ENCODE results near the gene KAT6B.
"Not testable (repeated sequence)": the region's sequence is repeated elsewhere in the genome, so short reads cannot be mapped to it uniquely, and the experiment has no call there.

The KAT6B gene

GRCh38 chr10:75049316-75050148 is 223.1 kb downstream of the KAT6B start:
- no peak for DNase-seq

- no peak for DNase-seq
Observed at GRCh38 chr10:75050149-75050919, 223.9 kb downstream of the KAT6B start.

DNA sequence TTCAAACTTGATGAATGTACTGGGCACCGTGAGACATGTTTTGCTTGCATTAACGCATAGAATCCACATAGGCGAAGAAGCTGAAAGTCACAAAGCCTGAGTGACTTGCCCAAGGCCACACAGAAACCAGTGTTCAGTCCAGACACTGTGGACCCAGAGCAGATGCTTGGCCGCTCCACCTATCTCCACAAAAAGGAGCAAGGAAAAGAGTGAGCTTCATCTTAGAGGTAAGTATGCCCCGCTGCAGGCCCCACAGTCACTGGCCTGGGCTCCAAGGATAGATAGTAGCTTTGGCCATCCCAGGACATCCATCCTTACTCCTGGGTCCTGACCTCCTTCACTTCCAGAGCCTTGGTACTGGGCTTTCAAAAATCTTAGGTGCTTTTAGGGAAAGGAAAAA is 224.9 kb downstream of the KAT6B start:
- no peak for DNase-seq

DNA sequence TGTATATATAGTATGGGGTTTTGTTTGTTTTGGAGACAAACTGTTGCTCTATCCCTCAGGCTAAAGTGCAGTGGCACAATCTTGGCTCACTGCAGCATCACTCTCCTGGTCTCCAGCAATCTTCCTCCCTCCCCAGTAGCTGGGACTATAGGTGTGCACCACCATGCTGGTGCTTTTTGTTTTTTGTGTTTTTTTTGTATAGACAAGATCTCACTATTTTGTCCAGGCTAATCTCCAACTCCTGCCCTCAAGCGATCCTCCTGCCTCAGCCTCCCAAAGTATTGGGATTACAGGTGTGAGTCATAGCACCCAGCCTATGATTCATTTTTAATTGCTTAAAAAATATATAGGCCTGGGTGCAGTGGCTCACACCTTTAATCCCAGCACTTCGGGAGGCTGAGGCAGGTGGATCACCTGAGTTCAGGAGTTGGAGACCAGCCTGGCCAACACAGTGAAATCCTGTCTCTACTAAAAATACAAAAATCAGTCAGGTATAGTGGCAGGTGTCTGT is 229.6 kb downstream of the KAT6B start:
- not testable (repeated sequence) for DNase-seq

DNA sequence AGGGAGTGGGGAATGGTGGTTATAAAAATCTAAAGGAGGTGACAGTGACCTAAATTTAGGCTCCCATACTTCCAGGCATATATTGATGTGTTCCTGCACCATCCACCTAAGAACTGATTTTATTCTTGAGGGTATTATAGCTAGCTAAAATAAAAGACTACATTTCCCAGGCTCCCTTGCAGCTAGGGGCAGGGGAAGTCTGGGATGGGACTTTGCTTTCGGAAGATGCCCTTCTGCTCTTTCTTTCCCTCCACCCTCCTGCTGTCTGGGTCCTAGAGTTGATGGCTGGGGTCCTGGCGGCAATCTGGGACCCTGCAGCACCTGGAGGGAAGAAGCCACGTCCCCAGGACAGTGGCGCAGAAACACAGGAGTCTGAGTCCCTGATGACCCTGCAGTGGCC is 231.3 kb downstream of the KAT6B start:
- DNase-seq = no peak

GRCh38 chr10:75058161-75058560 is 231.8 kb downstream of the KAT6B start:
- no peak for DNase-seq

DNA sequence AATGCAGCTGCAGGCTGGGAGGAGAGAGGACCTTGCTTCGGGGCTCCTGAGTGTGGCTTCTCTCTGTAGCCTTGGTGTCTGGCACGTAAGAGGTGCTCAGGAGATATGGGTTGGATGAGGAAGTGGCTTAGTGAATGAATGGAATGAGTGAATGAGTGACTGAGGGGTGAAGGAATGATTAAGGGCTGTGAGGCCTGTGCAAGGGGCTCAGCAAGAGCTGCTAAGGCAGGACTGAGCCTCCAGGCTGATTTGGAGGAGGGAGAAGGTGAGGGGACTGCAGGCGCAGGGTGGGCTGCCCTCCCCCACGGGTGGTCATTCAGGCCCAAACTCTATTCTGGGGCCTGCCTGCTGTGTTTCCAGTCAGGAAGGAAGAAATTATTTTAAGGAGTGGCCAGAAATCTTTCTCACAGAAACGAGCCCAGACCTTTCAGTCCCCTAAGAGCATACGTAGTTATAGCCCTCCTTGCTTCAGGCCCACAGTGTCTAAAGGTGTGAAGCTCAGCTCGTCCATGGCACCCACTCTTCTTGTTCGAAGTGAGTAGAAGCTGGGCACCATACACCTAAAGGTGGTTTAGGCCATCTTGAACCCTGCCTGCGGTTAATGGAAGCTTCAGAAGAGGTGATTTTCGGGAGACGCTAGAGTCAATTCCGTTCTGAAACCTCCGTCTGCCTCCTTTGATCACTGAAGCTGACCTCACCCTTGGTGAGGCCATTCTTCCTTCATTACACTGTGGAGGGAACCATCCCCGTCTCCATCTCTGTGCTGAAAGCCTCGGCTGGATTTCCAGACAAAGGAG is 235.5 kb downstream of the KAT6B start:
- DNase-seq = no peak

DNA sequence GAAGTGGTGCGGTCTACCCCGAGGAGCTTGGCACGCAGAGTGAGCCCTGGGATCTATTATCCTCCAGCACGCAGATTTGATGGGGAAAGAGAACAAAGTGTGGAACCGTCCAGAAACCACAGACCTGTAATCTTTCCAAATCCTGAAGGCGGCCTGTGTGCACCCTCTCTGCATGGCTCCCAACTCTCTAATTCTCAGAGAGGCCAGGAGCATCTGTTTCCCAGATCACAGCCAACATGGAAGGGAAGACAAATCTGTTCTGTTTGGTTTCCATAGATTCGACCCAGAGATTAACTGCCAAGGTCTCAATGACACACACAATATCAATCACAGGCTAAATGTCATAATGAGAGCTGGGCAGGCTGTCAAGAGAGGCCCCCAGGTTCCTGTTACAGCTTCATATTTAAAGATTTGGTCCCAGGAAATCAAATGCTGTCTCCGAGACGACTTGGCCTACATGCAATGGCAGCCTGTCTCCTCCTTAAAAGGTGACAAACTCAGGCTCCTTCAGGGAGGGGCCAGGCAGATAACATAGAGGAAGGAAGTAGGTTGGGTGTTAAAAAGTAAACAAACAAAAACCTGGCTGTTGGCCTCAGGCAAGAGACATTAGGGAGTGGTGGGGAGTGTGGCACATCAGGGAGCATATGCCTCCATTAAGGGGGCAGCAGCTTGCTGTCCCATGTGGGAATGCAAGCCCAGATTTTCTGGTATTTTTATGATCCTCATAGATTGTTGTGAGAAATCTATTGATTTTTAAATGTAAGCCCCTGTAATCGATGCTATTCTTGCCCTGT is 236.3 kb downstream of the KAT6B start:
- DNase-seq = no peak

GRCh38 chr10:75063461-75064230 is 237.2 kb downstream of the KAT6B start:
- DNase-seq = no peak

DNA sequence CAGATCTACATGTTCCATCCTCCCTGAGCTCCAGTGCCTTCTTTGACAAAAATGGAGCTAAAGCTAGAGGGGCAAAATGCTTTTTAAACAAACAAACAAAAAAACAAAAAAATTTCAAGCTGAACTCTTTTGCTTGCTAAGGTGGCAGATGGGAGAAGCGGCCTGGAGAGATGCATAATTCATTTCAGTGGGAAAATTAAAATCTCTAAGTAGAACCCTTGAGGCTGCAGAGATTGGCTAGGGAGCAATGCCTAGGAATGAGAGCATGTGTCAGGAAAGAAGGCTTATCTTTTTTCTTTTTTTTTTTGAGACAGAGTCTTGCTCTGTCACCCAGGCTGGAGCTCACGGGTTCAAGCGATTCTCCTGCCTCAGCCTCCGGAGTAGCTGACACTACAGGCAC is 238.7 kb downstream of the KAT6B start:
- DNase-seq = no peak

GRCh38 chr10:75066271-75066670 is 239.9 kb downstream of the KAT6B start:
- DNase-seq = no peak

GRCh38 chr10:75067272-75067671 is 240.9 kb downstream of the KAT6B start:
- DNase-seq = no peak

- no peak for DNase-seq
Observed at GRCh38 chr10:75068523-75068922, 242.1 kb downstream of the KAT6B start.

DNA sequence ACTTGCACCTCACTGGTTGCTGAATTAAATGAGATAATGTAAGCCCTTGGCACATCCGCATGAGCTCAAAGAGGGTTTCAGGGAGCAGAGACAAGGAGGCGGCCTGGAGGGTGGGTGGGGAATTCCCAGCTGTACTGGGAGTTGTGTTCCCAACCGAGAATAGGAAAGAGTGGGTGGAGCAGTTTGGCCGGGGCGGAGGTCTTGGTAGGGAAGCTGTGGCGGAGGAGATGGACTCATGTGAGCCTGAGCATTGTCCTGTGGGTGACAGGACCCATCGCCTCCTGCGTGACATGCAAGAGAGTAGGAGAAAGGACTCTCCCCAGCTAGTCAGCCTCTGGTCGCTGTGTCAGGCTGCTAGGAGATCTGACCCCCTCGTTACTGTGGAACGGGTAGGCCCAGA is 244.1 kb downstream of the KAT6B start:
- no peak for DNase-seq

GRCh38 chr10:75070961-75071428 is 244.6 kb downstream of the KAT6B start:
- DNase-seq = no peak

GRCh38 chr10:75071756-75072155 is 245.4 kb downstream of the KAT6B start:
- no peak for DNase-seq

DNA sequence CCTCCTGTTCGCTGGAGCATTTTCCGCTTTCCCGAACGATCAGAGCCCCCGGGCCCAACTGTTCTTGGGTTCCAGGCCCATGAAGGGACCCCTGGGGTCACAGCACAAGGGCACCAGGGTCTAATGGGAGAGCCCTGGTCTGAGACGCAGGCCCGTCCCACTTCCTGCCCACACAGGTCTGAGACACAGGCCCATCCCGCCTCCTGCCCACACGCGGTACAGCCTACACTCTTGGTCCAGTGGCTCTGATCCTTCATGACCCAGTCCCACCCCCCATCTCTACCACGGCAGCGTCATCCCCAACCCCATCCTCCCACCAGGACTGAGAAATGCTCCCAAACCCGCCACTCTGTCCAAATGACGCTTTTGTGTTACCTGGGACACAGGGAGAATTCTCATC is 246.3 kb downstream of the KAT6B start:
- DNase-seq = no peak

DNA sequence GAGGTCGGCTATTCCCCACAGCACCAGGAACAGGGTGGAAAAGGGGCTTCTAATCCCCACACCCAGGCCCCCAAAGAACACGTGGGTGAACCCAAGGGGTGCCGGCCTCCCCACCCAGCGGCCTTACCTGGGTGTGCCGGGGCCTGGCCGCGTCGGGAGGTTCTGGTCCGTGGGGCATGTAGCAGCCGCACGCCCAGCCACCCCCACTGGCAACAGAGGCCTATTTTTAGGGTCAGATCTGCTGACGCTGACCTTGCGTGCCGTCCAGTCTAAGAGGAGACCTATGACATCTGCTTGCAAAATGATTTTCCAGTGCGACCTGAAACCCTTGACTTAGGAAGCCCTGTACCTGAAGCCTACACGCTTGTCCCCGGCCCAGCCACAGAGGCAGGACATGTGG is 247.0 kb downstream of the KAT6B start:
- DNase-seq = no peak

- no peak for DNase-seq
Observed at GRCh38 chr10:75074711-75075445, 248.5 kb downstream of the KAT6B start.

GRCh38 chr10:75076348-75076747 is 249.9 kb downstream of the KAT6B start:
- no peak for DNase-seq

Data from GDM1 (cell line).